DOHH2 (cell line): ENCODE data around the gene LILRB3.

Source experiments
- CTCF ChIP-seq: fragments of 200-600 bp; sonication (generic); IDR thresholded peaks from one replicate; pipeline ENCODE4 v1.5.1; 2014; ENCODE audit warnings: antibody characterized with exemption, mild to moderate bottlenecking, low read depth, low read length; ENCODE audit not compliant: poor library complexity, severe bottlenecking
- EZH2phosphoT487 ChIP-seq: fragments of 200-600 bp; sonication (generic); IDR thresholded peaks from 2 replicates; pipeline ENCODE4 v1.6.1; 2017; ENCODE audit warnings: borderline replicate concordance, mild to moderate bottlenecking, antibody characterized with exemption, low read length, moderate library complexity, mixed read lengths

GRCh38 chr19:54207676-54207982 lies 15.2 kb downstream of the LILRB3 start:
- TF ChIP-seq CTCF = no peak
- no peak for TF ChIP-seq EZH2phosphoT487
